Measurements from ENCODE around the gene C1orf226.

Gene C1orf226

GRCh38 chr1:162381383-162381782, at the start of gene C1orf226:
Gene C1orf226, plus strand, starts transcription at chr1:162381728. Its CDS starts 174 bp downstream, at chr1:162381902.
- peak within 1 kb of the TSS; percentile 96 for H3K27ac ChIP-seq
- TF ChIP-seq CTCF (IDR thresholded peaks at IDR 0.05) (no peak), ZFX (IDR thresholded peaks at IDR 0.05; ENCODE audit: borderline replicate concordance) (no peak)

GRCh38 chr1:162333991-162334390, 47.5 kb upstream of the C1orf226 start:
- H3K27ac ChIP-seq = no peak overlapping the region
- no peak for TF ChIP-seq CTCF (IDR thresholded peaks at IDR 0.05)
- TF ChIP-seq ZFX (IDR thresholded peaks at IDR 0.05; ENCODE audit: borderline replicate concordance) = no peak

GRCh38 chr1:162335126-162335525, 46.4 kb upstream of the C1orf226 start:
- no peak overlapping the region for H3K27ac ChIP-seq
- no peak for TF ChIP-seq ZFX (IDR thresholded peaks at IDR 0.05; ENCODE audit: borderline replicate concordance)
- no peak for TF ChIP-seq CTCF (IDR thresholded peaks at IDR 0.05)

- no peak overlapping the region for H3K27ac ChIP-seq
- no peak for TF ChIP-seq ZFX (IDR thresholded peaks at IDR 0.05; ENCODE audit: borderline replicate concordance)
- TF ChIP-seq CTCF (IDR thresholded peaks at IDR 0.05) = no peak
These were observed 44.8 kb upstream of the C1orf226 start for GRCh38 chr1:162336621-162337285.

- TF ChIP-seq ZFX (IDR thresholded peaks at IDR 0.05; ENCODE audit: borderline replicate concordance) (no peak), CTCF (IDR thresholded peaks at IDR 0.05) (no peak)
- H3K27ac ChIP-seq = no peak overlapping the region
These were observed 39.0 kb upstream of the C1orf226 start for GRCh38 chr1:162342452-162342983.

GRCh38 chr1:162343470-162343869, 38.1 kb upstream of the C1orf226 start:
- no peak overlapping the region for H3K27ac ChIP-seq
- TF ChIP-seq CTCF (IDR thresholded peaks at IDR 0.05) = no peak
- no peak for TF ChIP-seq ZFX (IDR thresholded peaks at IDR 0.05; ENCODE audit: borderline replicate concordance)

- H3K27ac ChIP-seq = no peak overlapping the region
- no peak for TF ChIP-seq CTCF (IDR thresholded peaks at IDR 0.05)
These were observed 34.2 kb upstream of the C1orf226 start for GRCh38 chr1:162347281-162347680.

All from 22Rv1 (cell line).